WTC11 (cell line): ENCODE data around the gene ARHGAP28. TPM values are rescaled to one million over a fixed set of nuclear protein-coding genes. Genes with fewer than 3 reads are reported as not detected.

Experiments
- ATAC-seq: fragments of 200-7000 bp; cut with Tn5 transposase; 2 replicates; pipeline ENCODE4 v1.10.0; 2021; ENCODE audit warnings: mild to moderate bottlenecking, moderate library complexity
- CTCF ChIA-PET: fragments of 300-600 bp; sonication (Branson Sonifier 250); formaldehyde crosslinking; loops from one replicate; lab custom pipeline; 2021; ENCODE audit warnings: antibody characterized with exemption; lab: Charles Lee
- POLR2A ChIA-PET: fragments of 350-600 bp; sonication (Branson Sonifier 250); formaldehyde crosslinking; loops from one replicate; lab custom pipeline; 2021; ENCODE audit warnings: antibody characterized with exemption; lab: Charles Lee
- DNase-seq: peaks from one replicate; pipeline ENCODE4 v3.0.0; 2021; ENCODE audit warnings: low spot score
- H3K27ac Mint-ChIP-seq: 2 replicates; pipeline ENCODE4 v1.8.0; 2021; ENCODE audit warnings: mixed read lengths
- H3K27me3 Mint-ChIP-seq: 2 replicates; pipeline ENCODE4 v1.8.0; 2021; ENCODE audit warnings: low read depth, mild to moderate bottlenecking, moderate library complexity, mixed read lengths
- H3K36me3 Mint-ChIP-seq: 2 replicates; pipeline ENCODE4 v1.8.0; 2021; ENCODE audit warnings: mixed read lengths
- H3K4me1 Mint-ChIP-seq: 2 replicates; pipeline ENCODE4 v1.8.0; 2022; ENCODE audit warnings: mixed read lengths
- H3K4me3 Mint-ChIP-seq: 2 replicates; pipeline ENCODE4 v1.8.0; 2021; ENCODE audit warnings: mild to moderate bottlenecking, moderate library complexity, mixed read lengths
- H3K9me3 Mint-ChIP-seq: 2 replicates; pipeline ENCODE4 v1.8.0; 2021; ENCODE audit warnings: mixed read lengths
- AFF4 ChIP-seq: sonication (generic); formaldehyde crosslinking; IDR thresholded peaks from 2 replicates; pipeline ENCODE4 v1.8.1; 2023; ENCODE audit warnings: mild to moderate bottlenecking, missing genetic modification reagents, borderline replicate concordance
- ATF3 ChIP-seq: sonication (generic); formaldehyde crosslinking; conservative IDR thresholded peaks from 2 replicates; pipeline ENCODE4 v1.8.1; 2022; ENCODE audit warnings: mild to moderate bottlenecking, missing genetic modification reagents
- CREM ChIP-seq: sonication (generic); formaldehyde crosslinking; IDR thresholded peaks from 2 replicates; pipeline ENCODE4 v1.8.1; 2022; ENCODE audit warnings: mild to moderate bottlenecking, missing genetic modification reagents, moderate library complexity
- ELF4 ChIP-seq: sonication (generic); formaldehyde crosslinking; IDR thresholded peaks from 2 replicates; pipeline ENCODE4 v1.8.1; 2022; ENCODE audit warnings: low read depth, mild to moderate bottlenecking, moderate library complexity, missing genetic modification reagents
- FOXP1 ChIP-seq: sonication (generic); formaldehyde crosslinking; IDR thresholded peaks from 2 replicates; pipeline ENCODE4 v1.8.0; 2022; ENCODE audit warnings: missing genetic modification reagents, mild to moderate bottlenecking, moderate library complexity, borderline replicate concordance
- JUN ChIP-seq: sonication (generic); formaldehyde crosslinking; IDR thresholded peaks from 2 replicates; pipeline ENCODE4 v1.8.0; 2023; ENCODE audit warnings: mild to moderate bottlenecking, missing genetic modification reagents
- NFE2L1 ChIP-seq: sonication (generic); formaldehyde crosslinking; IDR thresholded peaks from 2 replicates; pipeline ENCODE4 v1.8.1; 2023; ENCODE audit warnings: missing genetic modification reagents
- NR3C1 ChIP-seq: sonication (generic); formaldehyde crosslinking; conservative IDR thresholded peaks from 2 replicates; pipeline ENCODE4 v1.8.1; 2023; ENCODE audit warnings: low read depth, mild to moderate bottlenecking, missing genetic modification reagents
- PRDM15 ChIP-seq: sonication (generic); formaldehyde crosslinking; IDR thresholded peaks from 2 replicates; pipeline ENCODE4 v1.8.0; 2022; ENCODE audit warnings: missing genetic modification reagents
- PRRX2 ChIP-seq: fragments of 250-450 bp; sonication (Bioruptor Pico); IDR thresholded peaks from 2 replicates; pipeline ENCODE4 v1.8.0; 2021; ENCODE audit warnings: mild to moderate bottlenecking
- TEAD4 ChIP-seq: sonication (generic); formaldehyde crosslinking; IDR thresholded peaks from 2 replicates; pipeline ENCODE4 v1.8.0; 2022; ENCODE audit warnings: mild to moderate bottlenecking, missing genetic modification reagents
- USF1 ChIP-seq: sonication (generic); formaldehyde crosslinking; IDR thresholded peaks from 2 replicates; pipeline ENCODE4 v1.8.0; 2022; ENCODE audit warnings: mild to moderate bottlenecking, missing genetic modification reagents
- USF2 ChIP-seq: sonication (generic); formaldehyde crosslinking; IDR thresholded peaks from 2 replicates; pipeline ENCODE4 v1.8.1; 2023; ENCODE audit warnings: mild to moderate bottlenecking, missing genetic modification reagents, moderate library complexity
- ZNF138 ChIP-seq: sonication (generic); formaldehyde crosslinking; conservative IDR thresholded peaks from 2 replicates; pipeline ENCODE4 v1.8.1; 2022; ENCODE audit warnings: mild to moderate bottlenecking, moderate library complexity, missing genetic modification reagents
- ZNF232 ChIP-seq: sonication (generic); formaldehyde crosslinking; IDR thresholded peaks from 2 replicates; pipeline ENCODE4 v1.8.0; 2022; ENCODE audit warnings: mild to moderate bottlenecking, missing genetic modification reagents
- ZNF317 ChIP-seq: sonication (generic); formaldehyde crosslinking; IDR thresholded peaks from 2 replicates; pipeline ENCODE4 v1.8.1; 2023; ENCODE audit warnings: low read depth, mild to moderate bottlenecking, moderate library complexity, missing genetic modification reagents, borderline replicate concordance
- ZNF396 ChIP-seq: fragments of 250-450 bp; sonication (Bioruptor Pico); IDR thresholded peaks from 2 replicates; pipeline ENCODE4 v1.8.0; 2021; ENCODE audit warnings: mild to moderate bottlenecking, moderate library complexity, borderline replicate concordance
- total RNA-seq: library from RNA; stranded (reverse); gene quantifications from 3 replicates; pipeline ENCODE4 v1.2.3, GENCODE V29; 2021

The ARHGAP28 gene
- total RNA-seq, 1 experiment from 2014 or later, result 14.8 TPM

GRCh38 chr18:6711467-6711866 lies 18.0 kb upstream of the ARHGAP28 start:
- CTCF ChIA-PET, result no interaction called here
- no peak for ATAC-seq
- POLR2A ChIA-PET, result no interaction called here

More at GRCh38 chr18:6711467-6711866, 18.0 kb upstream of the ARHGAP28 start:
- Mint-ChIP-seq H3K9me3 (no peaks in the 10 kb centered on the region), H3K27ac (no peak overlapping the region), H3K4me1 (peaks cover 20% of the 10 kb centered on the region), H3K27me3 (no peaks in the 10 kb centered on the region), H3K4me3 (no peak overlapping the region), H3K36me3 (no peaks in the 10 kb centered on the region)
- TF ChIP-seq USF2 (CRISPR knock-in tag), result no peak
- TF ChIP-seq PRRX2 (CRISPR knock-in tag), result no peak
- no peak for TF ChIP-seq NFE2L1 (CRISPR knock-in tag)
- no peak for TF ChIP-seq ZNF396 (CRISPR knock-in tag)
- no peak for TF ChIP-seq USF1 (CRISPR knock-in tag)
- no peak for TF ChIP-seq ZNF232 (CRISPR knock-in tag)
- no peak for TF ChIP-seq ZNF138
- TF ChIP-seq ATF3 (CRISPR knock-in tag), result no peak
- TF ChIP-seq TEAD4 (CRISPR knock-in tag), result no peak
- TF ChIP-seq PRDM15 (CRISPR knock-in tag), result no peak
- no peak for TF ChIP-seq ELF4 (CRISPR knock-in tag)
- TF ChIP-seq CREM (CRISPR knock-in tag), result no peak
- no peak for TF ChIP-seq FOXP1 (CRISPR knock-in tag)
- TF ChIP-seq ZNF317 (CRISPR knock-in tag), result no peak
- TF ChIP-seq NR3C1 (CRISPR knock-in tag), result no peak
- TF ChIP-seq JUN (CRISPR knock-in tag), result no peak
- TF ChIP-seq AFF4, result no peak
- DNase-seq, result no peak
